Right cardiac atrium (tissue), 5 donors: Measurements from ENCODE around the gene TSC22D1. TPM values are rescaled to one million over a fixed set of nuclear protein-coding genes. Genes with fewer than 3 reads are reported as not detected.

Source experiments
- ATAC-seq, 2 donors: fragments of 200-7000 bp; cut with Tn5 transposase; one replicate each; pipeline versions ENCODE4 v1.8.0 to v1.9.1; 2020; ENCODE audit warnings: moderate library complexity in 2 of 2, mild to moderate bottlenecking in 1 of 2
- DNase-seq, 3 donors: peaks; one replicate each; pipeline ENCODE4 v3.0.0-alpha.2; 2020
- H3K27ac ChIP-seq: one replicate; pipeline ENCODE4 v1.5.1; 2013; ENCODE audit warnings: mild to moderate bottlenecking, low read length, control low read depth, moderate library complexity
- H3K27me3 ChIP-seq: one replicate; pipeline ENCODE4 v1.6.1; 2013; ENCODE audit not compliant: control insufficient read depth, insufficient read depth
- H3K4me1 ChIP-seq: one replicate; pipeline ENCODE4 v1.6.1; 2013; ENCODE audit warnings: low read length; ENCODE audit not compliant: control insufficient read depth, insufficient read depth
- H3K4me3 ChIP-seq: one replicate; pipeline ENCODE4 v1.5.1; 2013; ENCODE audit warnings: low read length, control low read depth
- H3K9me3 ChIP-seq: one replicate; pipeline ENCODE4 v1.6.1; 2013; ENCODE audit warnings: low read length; ENCODE audit not compliant: control insufficient read depth
- WGBS: extraction: QIAGEN DNeasy Blood & Tissue Kit; methylation state at CpG from one replicate; pipeline ENCODE4 v1.1.7; 2013; 5-methylcytosine and 5-hydroxymethylcytosine counted together
- intact Hi-C, 4 donors: fragments of 100-400 bp; cut with DNase I; formaldehyde crosslinking; loops; one replicate each; pipeline versions ENCODE4 v1.11.0 to v1.14.0; 2022 to 2023
- polyA plus RNA-seq: library from polyadenylated mRNA; stranded (reverse); fragments of 200-250 nt; gene quantifications from one replicate; pipeline ENCODE4 v1.2.3, GENCODE V29; 2013
- total RNA-seq, 4 donors: library from RNA; stranded (reverse); fragmentation: NEBNext Ultra II Directional; extraction: Animal tissue kit (Norgen Biotek cat#: 25700); gene quantifications; one replicate each; pipeline ENCODE4 v1.2.1, GENCODE V29; 2021
- donor health status: healthy with polysubstance abuse.
- donor health status: DM: no; HTN: yes; CAD: no.
- donor health status: DM: no; HTN: no; CAD: no.
- donor health status: DM: no; HTN: yes; CAD: no; lungs with severe emphysema.
- donor health status: DM: yes; HTN: yes; CAD: no.

Gene TSC22D1
- total and polyA plus RNA-seq, 5 donors, result 90.8 to 163 (median 133) TPM

DNA sequence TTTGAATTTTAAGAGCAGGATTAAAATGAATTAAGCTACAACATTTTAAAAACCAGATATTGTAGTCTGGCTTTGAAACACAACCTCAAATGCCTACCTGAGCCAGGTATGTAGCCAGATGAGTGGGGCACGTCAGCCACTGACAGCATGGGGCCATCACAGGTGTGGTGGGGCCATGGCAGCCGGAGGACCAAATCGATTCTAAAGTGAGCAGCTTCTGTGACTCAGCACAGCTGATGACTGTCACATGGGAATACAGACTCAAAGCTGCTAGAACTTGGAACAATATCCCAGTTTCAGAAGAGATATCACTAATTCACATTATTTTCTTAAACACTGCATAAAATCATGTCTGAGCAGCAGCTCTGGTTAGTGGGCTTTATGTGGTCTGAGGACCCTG, 149.7 kb downstream of the TSC22D1 start:
- intact Hi-C loops, result no loop called here
- Histone ChIP-seq H3K27ac (no peak overlapping the region), H3K4me1 (peaks cover 4% of the 10 kb centered on the region), H3K27me3 (no peaks in the 10 kb centered on the region), H3K4me3 (no peak overlapping the region), H3K9me3 (no peaks in the 10 kb centered on the region)
- ATAC-seq (no peak), DNase-seq (no peak)
- 66% methylated on average over 3 of the region's 3 CpGs for WGBS

DNA sequence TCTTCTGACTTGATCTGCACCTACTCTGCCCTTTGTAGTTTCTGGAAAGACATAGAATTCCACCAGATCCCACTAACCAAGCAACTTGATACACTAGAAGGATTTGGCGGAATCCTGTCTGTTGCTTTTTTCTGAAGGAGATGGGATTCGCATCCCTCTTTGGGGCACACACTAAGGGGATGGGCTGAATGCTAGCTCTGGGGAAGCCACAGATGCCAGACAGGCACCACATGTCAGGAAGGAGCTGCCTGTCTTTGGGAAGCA, 150.4 kb downstream of the TSC22D1 start:
- Histone ChIP-seq H3K9me3 (no peaks in the 10 kb centered on the region), H3K4me3 (no peak overlapping the region), H3K4me1 (peaks cover 4% of the 10 kb centered on the region), H3K27ac (no peak overlapping the region), H3K27me3 (no peaks in the 10 kb centered on the region)
- no peak for DNase-seq
- ATAC-seq, result no peak
- 89% methylated on average over 2 of the region's 2 CpGs for WGBS
- intact Hi-C loops, result no loop called here

DNA sequence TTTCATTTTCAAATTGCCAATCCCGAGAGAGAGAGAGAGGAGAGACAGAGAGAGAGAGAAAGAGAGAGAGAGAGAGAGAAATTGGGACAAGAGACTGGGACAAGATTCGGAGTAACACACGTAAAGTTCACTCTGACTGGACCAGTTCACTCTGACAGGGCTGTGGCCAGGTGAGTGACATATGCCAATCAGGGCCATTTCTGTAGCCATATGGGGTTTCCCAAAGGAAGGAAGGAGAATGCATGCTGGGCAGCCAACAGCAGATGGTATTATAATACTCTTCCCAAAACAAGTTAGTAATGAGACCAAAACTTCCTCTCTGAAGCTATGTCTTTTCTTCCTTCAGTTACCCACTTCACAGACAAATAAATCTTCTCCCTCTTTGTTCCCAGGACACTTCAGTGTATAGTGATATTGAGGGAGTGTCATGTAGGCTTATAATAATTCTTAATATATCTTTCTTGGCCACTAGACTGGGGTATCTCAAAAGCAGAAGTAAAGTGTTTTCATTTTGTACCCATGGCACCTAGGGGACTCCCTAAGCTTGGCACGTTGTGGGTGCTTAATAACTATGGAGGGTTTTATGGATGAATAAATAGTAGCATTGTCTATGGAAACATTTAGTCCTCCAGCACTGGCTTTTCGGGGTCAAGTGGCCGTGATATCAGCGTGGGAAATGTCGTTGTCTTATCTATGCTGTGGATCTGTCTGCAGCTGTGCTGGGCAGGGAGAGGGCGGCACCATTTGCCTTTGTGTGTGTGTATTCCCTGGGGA, 150.9 kb downstream of the TSC22D1 start:
- H3K27ac ChIP-seq, result no peak overlapping the region
- intact Hi-C loops, result no loop called here
- no peaks in the 10 kb centered on the region for H3K27me3 ChIP-seq
- DNase-seq (no peak), ATAC-seq (peak in 1 of 2 donors; percentile 39)
- H3K4me3 ChIP-seq, result no peak overlapping the region
- peaks cover 4% of the 10 kb centered on the region for H3K4me1 ChIP-seq
- no peaks in the 10 kb centered on the region for H3K9me3 ChIP-seq
- 49% methylated on average over 9 of the region's 9 CpGs for WGBS

DNA sequence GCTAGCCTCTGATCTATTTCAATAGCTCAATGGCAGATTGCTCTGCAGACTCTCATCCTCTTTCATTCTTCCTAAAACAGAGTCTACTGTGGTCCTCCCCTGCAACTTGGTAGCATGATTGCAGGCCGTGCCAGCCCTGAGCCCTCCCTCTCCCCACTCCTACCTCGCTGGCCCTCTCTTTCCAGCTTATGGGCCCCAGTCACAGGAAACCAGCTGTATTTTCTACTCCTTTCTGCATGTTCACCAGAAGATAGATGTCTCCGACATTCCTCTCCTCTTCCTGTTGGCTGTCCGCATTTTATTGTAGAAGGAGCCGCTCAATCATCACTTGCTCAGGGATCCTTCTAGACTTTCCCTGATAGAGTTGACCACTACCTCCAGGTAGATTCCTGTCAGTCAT, 152.3 kb downstream of the TSC22D1 start:
- DNase-seq (no peak), ATAC-seq (no peak)
- Histone ChIP-seq H3K4me3 (no peak overlapping the region), H3K27me3 (no peaks in the 10 kb centered on the region), H3K9me3 (no peaks in the 10 kb centered on the region), H3K4me1 (peaks cover under 1% of the 10 kb centered on the region), H3K27ac (no peak overlapping the region)
- intact Hi-C loops, result no loop called here
- WGBS, result 94% methylated on average over 5 of the region's 5 CpGs

DNA sequence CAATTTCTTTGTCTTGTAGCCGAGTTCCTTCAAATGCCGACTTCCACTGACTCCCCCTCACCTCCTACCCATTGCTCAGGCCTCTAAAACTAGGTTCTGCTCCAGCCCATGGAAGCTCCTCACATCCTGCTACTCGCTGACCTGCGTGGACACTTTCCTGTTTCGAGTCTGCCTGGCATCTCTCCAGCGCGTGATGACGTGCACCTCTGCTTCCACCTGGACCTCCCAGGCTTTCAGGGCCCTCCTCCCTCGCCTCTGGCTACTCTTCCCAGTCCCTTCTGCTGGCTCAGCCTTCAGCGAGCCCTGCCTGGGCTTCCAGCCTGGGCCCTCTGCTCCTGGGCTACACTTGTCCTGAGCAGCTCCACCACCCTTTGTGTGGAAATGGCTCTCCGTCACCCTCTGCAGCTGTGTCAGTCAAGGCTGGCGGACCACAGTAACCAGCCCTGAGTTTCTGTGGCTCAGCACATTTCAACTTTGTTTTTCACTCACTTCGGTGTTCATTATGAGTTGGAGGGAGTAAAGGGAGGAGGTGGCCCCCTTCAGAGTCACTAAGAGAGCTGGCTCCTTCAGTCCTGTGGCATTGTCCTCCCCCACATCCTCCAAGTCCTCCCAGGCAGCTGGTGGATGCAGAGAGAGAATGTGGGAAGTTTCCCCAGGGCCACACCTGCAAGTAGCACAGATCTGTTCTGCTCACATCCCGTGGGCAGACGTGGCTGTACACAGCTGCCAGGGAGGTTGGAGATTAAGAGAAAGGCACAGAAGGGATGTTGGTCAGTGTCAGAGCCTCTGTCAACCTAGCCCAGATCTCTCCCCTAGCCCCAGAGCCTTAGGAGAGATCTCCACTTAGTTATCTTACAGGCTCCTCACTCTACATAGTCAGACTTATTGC, 153.1 kb downstream of the TSC22D1 start:
- Histone ChIP-seq H3K27ac (no peak overlapping the region), H3K9me3 (no peaks in the 10 kb centered on the region), H3K4me1 (no peaks in the 10 kb centered on the region), H3K27me3 (no peaks in the 10 kb centered on the region), H3K4me3 (no peak overlapping the region)
- DNase-seq (no peak), ATAC-seq (peak in 1 of 2 donors; percentile 26)
- WGBS, result 65% methylated on average over 15 of the region's 15 CpGs
- intact Hi-C loops, result no loop called here

DNA sequence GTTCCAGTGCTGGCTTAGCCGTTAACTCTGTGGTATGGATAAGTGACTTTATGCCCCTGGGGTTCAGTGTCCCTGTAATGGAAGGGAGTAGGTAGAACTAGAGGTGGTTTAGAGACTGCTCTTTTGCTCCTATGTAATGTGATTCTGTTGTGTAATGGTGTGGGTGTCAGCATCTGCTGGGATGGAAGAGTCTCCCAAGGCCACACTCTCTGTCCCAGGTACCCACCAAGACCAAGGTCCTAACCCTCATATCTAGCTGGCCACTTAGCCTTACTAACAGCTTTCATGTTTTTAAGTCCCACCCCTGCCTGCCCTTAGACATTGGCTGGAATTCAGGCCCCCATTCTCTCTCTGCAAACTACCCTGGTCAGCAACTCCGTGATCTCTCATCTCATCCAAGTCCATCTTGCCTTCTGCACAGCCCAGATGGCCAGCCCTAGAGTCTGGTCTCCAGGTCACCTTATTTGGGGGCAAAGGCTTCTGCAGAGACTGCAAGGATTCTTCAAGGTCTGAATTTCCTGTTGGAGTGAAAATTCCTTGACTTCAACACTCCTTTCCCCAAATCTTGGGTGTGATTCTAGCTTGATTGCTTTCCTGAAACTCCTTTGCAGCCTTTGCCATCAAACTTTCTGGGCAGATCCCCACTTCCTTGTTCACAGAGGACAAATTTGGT, 154.1 kb downstream of the TSC22D1 start:
- H3K4me3 ChIP-seq, result no peak overlapping the region
- intact Hi-C loops, result no loop called here
- no peaks in the 10 kb centered on the region for H3K27me3 ChIP-seq
- no peaks in the 10 kb centered on the region for H3K4me1 ChIP-seq
- no peak overlapping the region for H3K27ac ChIP-seq
- H3K9me3 ChIP-seq, result no peaks in the 10 kb centered on the region
- DNase-seq (no peak), ATAC-seq (no peak)
- whole genome bisulfite sequencing, result 98% methylated on average over 2 of the region's 2 CpGs

DNA sequence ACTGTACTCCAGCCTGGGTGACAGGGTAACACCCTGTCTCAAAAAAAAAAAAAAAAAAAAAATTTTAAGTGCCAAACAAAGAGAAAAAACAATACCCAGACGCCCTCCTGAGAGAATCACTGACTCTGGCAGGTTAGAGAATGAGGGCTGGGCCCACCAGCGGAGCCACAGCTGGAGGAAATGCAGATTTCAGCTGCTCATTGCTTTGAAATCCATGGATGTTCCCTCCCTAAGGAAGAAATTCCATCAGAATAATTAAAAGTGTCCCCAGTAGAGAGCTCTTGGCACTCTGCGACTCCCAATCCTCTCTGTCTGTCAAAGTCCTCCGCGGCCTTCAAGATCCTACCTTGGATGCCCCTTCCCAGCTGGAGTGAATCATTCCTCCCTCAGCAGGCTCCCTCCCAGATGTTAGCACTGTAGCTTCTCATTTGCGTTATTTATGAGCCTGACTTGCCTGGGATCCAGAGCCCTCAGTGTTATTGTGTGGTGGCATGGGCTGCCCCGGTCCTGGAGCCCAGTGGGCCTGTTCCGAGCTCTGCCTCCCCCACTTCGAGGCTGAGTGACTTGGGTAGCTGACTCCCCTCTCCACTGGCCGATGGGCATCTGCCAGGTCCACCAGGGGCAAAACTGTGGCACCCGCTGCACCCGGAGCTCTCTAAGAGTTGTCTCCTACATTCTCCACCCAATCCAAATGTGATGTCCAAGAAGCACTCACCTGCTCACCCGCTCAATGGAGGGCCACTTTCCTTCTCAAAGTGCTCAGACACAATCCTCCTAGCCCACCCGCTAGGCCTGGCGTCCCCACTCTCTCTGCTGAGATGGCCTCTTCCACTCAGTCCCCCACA, 155.5 kb downstream of the TSC22D1 start:
- Histone ChIP-seq H3K4me1 (no peaks in the 10 kb centered on the region), H3K27ac (no peak overlapping the region), H3K4me3 (no peak overlapping the region), H3K9me3 (no peaks in the 10 kb centered on the region), H3K27me3 (no peaks in the 10 kb centered on the region)
- no peak for ATAC-seq
- DNase-seq, result no peak
- intact Hi-C loops, result no loop called here
- 89% methylated on average over 15 of the region's 15 CpGs for WGBS

DNA sequence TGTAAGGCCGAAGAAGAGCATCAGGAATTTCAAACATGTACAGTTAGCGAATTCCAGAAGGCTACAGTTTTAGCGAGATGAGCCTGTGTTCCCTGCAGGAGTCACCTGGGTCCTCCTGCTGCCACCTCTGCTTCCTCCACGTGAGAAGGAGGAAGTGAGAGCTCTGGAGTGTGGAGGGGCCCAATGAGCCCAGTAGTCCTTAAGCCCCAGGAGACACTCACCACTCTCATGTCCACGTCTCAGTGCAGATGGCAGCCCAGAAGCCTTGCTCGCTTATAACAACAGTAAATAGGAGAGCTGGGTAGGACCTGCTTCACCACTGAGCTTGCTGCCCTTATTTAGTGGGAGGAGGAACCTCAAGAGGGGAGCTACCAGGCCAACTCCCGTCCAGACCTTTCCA, 158.3 kb downstream of the TSC22D1 start:
- intact Hi-C loops, result no loop called here
- 71% methylated on average over 7 of the region's 7 CpGs for WGBS
- no peak for DNase-seq

DNA sequence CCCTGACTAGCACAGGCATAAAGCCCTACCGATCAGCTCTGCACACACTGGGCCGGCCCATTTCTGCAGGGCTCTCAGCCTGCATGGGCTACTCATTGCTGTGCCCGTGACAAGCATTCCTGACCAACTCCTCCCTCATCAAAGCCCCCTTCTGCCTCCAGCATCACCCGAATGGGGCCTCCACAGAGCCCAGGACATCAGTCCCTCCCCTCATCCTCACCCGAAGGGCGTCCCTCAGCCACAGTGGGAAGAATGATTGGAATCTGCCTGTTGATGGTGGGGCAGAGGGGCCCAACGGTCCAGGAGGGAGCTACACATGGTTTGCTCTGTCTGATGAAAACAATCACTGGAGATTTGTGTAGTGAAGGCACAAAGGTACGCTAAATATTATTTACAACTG, 158.7 kb downstream of the TSC22D1 start:
- ATAC-seq, result no peak
- 79% methylated on average over 8 of the region's 8 CpGs for WGBS
- no peak overlapping the region for H3K27ac ChIP-seq

More for the DNA sequence above, 158.3 kb downstream of the TSC22D1 start:
- H3K4me3 ChIP-seq, result no peak overlapping the region
- no peaks in the 10 kb centered on the region for H3K9me3 ChIP-seq
- H3K27ac ChIP-seq, result no peak overlapping the region
- no peaks in the 10 kb centered on the region for H3K27me3 ChIP-seq
- no peak for ATAC-seq
- H3K4me1 ChIP-seq, result no peaks in the 10 kb centered on the region

DNA sequence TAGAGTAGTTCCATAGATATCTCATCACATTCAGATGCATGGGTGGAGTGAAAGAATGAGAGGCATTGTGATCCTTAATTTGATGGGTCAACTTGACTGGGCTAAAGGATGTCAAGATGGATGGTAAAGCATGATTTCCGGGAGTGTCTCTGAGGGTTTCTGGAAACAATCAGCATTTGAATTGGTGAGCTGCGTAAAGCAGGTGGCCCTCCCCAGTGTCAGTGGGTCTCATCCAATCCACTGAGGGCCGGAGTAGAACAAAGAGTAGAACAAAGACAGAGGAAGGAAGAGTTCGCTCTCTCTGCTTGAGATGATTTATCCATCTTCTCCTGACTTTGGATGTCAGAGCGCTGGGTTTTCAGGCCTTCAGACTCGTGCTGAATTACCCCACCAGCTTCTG, 159.4 kb downstream of the TSC22D1 start:
- Histone ChIP-seq H3K9me3 (no peaks in the 10 kb centered on the region), H3K27me3 (no peaks in the 10 kb centered on the region), H3K4me1 (no peaks in the 10 kb centered on the region), H3K27ac (no peak overlapping the region), H3K4me3 (no peak overlapping the region)
- intact Hi-C loops, result no loop called here
- ATAC-seq (no peak), DNase-seq (no peak)
- 97% methylated on average over 6 of the region's 6 CpGs for WGBS

More for the DNA sequence above, 158.7 kb downstream of the TSC22D1 start:
- Histone ChIP-seq H3K4me1 (no peaks in the 10 kb centered on the region), H3K9me3 (no peaks in the 10 kb centered on the region), H3K27me3 (no peaks in the 10 kb centered on the region), H3K4me3 (no peak overlapping the region)
- intact Hi-C loops, result no loop called here
- DNase-seq, result no peak
